Measurements from ENCODE around the gene KCNIP3.
A peak's percentile ranks its signal among the peaks of the same experiment; 100 is the strongest.

Gene KCNIP3

DNA sequence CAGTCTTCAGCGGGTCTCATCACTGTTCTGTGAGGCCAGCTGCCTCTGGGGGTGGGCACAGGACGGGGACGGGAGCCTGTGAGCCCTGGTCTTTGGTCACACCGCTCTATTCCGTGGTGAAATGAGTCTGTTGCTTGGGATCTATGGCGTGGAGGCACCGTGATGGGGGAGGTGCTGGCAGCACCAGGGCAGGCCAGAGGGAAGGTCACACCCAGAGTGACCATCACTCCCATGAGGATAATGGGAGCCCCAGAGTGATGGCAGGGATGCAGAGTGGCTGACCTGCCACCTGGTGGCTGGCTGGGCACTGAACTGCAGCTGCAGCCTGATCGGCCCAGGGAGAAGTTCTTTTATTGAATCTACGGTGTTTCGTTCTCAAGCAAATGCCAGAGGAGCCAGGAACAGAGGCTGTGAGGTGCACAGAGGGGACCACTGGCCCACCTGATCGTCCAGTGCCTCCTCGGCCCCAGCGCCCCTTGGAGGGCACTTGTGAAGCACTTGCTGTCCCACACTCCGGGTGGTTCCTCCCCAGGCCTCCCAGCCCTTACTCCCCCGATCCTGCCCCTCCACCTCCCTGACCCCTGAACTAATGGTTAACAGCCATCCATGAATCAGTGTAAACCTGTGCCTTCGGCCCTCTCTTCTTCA lies 17.9 kb downstream of the KCNIP3 start:
- peak; percentile 20 for DNase-seq

DNA sequence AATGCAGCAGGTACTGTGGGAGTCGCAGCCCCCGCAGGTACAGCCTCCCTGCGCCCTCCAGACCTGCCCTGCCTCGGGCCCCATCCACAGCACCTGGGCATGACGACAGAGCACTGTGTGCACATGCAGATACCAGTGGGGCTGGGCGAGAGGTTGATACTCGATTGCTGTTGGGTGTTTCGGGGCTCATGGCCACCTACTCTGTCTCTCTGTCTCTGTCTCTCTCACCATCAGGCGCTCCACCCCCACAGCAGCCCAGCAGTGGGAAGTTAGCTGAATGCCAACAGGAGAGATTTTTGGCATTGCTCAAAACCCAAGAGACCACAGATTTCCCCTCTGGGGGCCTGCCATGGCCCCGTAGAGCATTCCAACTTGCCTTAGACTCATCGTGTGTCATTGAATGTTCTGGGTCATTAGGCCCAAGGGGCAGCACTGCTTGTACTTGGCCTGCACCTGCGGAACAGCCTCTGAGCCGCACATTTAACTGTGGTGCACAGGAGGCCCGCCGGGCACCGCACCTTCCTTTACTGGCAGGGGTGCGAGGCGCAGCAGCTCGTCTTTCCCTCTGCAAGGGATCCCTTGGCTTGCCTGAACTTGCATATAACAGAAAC lies 18.8 kb downstream of the KCNIP3 start:
- DNase-seq: no peak

DNA sequence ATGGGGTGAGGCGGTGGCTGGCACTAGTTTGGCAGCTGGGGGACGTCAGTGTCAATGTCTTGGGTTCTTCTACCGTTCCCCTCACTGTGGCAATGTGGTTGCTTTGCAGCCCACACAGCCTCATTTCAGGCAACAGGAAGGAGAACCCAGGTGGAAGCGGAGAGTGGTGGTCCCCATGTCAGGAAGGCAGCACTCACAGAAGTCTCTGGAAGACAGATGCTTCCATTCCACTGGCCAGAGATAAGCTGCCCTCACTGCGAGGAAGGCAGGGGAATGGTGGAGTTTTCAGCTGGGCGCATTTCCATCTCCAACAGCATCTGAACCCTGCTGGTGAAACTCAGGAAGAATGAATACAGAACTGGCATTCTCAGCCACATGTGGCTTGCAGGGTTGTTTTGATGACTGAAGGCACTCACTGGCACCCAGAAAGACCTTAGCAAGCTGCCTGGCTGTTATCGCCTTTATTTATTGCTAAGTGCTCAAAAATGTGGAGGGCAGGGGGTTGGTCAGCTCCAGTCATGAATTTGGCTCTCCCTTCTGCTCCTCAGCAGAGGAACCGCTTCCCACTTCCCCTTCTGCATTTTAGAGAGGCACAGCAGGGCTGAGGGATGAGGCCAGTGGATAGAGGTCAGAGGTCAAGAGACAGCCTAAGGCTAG lies 19.4 kb downstream of the KCNIP3 start:
- no peak for DNase-seq

DNA sequence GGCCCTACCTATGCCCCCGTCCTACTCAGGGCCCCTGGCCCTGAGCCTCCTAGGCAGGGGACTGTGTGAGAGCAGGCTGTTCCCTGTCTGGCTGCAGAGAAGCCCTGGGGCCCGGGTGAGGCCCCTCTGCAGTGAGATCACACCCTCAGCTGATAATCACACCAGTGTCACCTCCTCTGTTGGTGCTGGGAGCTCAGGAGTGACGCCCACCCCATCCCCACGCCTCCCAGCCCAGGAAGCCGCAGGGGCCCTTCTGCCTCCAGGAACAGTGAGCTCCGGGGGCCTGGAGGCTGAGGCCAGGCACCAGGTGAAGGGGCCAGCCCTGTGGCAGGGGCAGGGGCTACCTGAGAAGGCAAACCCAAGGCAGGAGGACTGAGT lies 20.0 kb downstream of the KCNIP3 start:
- no peak for DNase-seq

DNA sequence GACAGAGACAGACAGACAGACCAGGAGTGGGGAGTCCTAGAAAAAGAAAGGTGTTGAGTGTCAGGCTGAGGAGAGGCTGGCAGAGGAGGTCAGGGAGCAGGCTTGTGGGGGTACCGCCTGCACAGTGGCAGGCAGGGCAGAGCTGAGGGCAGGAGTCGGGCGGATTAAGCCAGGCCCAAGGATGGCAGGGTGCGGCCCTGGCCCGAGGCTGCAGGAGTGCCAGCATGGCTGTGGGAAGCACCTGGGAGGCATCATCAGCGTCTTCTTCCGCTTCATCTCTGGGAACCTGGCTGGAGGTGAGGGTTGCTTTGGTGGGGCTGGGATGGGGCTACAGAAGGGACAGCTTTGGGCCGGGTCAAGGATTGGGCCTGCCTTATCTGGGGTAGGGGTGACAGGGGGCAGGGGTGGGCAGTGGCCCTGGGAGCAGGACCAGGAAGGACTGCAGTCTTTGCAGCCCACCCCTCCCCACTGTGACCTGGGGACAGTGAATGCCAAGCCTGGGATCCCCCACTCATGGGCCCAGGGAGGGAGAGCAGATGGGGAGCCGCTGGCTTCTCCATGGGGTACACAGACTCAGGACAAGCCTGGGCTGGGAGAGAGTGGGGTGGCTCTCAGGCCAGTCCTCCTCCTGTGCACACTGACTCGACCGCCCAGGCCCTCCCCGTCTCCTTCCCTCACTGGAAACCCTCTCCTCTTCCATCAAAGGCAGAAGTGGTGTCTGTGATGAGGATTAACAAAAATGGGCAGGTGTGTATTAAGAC lies 20.7 kb downstream of the KCNIP3 start:
- no peak for DNase-seq

DNA sequence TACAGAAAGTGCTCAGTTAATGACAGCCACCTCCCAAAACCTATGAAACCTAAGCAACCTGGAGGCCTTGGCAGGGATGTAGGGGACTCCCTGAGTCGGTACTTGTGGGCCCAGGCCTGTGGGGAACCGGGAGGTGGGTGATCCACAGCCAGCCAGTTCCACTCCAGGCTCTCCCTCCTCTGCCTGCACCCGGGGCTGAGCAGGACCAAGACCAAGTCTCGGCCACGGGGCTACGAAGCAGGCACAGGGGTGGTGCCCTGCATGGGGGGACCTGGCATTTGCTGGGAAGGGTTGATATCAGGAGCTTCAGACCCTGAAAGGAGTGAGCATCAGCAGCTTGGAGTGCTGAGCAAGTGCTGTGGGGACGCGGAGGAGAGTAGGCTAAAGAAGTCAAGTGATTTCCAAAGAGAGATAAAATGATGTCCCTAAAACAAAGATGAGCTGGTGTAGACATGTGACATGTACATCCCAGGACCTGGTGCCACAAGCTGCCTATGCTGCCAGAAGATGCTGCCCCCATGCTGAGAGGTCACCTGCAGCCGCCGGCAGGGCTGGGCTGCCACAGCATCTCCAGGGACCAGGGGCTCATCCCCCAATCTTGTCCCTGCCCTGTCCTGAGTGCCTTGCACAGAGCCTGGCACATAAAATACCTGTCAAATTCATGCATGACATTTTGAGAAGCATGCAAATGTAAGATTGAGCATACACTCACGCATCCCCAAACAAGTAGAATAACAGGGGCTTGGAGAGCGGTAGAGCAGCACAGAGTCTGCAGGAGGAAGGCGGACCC lies 21.5 kb downstream of the KCNIP3 start:
- no peak for DNase-seq

DNA sequence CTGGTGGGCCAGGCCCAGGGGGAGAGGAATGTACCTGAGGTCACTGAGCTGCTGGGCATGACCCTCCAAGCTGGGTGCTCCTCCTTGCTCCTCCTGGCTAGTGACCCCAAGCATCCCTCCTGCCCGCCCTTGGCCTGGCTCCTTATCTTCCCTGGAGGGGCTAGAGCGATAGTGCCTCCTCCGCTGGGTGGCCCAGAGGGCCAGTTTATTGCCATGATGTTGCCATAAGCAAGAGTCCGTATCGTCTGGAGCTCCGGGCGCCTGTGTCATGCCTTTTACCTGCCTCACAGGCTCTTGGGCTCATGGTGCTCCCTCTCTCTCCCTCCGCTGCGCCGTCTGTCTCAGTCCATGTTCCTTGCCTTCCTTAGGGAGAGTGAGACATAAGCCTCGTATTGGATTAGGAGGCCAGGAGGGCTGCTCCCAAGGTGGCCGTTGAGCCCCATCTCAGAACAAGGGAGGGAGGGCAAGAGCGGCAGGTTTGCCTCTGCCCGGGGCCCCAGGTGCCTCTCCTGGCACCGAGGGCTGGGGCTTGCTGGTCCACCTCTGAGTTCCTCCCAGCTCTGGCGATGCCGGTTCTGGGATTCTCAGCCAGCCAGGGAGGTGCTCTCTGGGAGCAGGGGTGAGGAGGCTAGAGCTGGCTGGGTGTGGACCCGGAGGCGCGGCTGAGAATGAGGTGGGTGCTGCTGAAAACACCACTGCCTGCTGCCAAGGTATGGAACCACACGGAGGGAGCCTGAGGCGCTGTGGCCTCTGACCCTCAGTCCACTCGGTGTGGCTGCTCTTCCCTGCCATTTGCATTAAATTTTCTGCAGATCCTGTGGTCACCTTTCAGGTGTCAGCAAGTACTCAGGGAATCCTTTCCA lies 22.6 kb downstream of the KCNIP3 start:
- no peak for DNase-seq

DNA sequence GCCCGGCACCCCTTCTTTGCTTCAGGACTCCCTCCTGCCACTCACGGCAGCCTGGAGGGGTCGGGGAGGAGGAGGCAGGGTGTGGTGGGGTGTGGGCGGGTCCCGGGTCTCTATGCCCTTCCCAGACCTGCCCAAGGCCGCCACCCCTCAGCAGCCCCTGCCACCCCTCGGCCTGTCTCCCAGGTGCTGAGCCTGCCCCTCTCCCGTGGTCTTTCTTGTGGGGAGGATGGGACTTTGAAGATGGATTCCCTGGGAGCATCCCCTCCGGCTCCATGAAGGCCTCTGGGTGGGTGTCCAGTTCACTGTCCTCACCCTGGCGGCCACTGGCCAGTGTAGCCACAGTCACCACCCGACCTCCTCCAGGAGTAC lies 23.2 kb downstream of the KCNIP3 start:
- no peak for DNase-seq

DNA sequence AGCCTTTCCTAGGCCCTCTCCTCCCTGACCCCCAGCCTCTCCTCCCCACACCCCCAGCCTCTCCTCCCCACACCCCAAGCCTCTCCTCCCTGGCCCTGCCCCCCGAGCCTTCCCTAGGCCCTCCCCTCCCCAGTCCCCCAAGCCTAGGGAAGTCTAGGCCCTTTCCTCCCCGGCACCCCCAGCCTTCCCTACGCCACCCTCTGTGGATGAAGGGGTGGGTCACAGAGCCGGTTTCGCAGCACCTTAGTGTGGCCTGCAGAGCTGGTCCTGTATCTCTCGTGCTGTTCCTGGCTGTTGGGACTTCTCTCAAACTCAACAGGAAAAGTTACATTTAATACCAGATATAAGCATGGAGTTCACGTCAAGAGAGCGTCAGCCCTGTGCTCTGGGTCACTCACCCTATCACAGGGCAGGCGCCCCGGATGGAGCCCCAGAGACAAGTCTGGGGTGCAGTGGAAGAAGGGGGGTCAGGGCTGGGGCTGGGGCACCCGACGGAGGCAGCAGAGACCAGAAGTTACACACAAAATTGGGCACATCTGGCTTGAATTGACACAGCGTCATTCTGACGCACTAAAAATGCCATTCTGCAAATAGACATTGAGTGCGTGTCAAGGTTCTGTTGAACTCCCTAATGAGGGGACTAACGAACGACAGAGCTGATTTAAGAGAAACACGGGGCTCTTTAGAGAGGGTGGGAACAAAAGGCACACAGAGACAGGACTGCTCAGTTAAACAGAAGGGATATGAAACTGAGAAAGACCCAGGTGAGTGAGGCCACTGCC lies 24.0 kb downstream of the KCNIP3 start:
- DNase-seq: no peak

DNA sequence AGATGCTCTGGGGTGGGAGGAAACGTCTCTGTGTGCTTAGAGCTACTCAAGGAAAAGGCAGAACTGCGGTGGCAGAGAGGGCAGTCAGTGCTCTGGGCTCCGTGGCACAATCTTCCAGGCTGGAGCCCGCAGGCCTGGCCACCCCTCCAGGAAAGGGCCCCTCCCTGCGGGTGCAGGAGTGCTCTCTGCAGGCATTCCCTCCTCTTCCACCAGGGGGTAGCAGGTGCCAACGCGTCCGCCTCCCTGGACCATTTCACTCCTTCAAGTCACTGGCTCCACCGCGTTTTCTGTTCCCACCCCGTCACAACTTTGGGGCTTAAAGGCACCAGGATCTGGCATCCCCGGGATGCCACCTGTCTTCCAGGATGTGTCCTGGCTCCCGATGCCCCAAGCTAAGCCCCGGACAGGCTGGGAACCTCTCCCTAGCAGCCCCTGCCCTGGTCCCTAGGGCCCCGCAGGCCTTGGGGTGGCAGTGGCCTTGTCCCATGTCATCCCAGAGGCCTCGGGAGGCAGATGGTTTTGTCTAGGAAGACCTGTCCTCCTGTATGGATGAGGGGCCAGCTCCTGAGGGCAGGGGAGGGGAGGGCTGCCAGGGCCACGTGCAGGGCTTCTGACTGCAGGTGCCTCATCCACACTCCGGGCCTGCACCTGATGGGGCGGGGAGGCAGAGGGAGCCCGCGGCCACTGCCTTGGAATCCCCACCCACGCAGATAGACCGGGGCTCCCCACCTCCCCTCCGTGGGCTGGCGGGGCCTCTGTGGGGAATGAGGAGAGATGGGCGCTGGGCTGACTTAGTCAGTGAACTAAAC lies 26.4 kb downstream of the KCNIP3 start:
- no peak for DNase-seq

DNA sequence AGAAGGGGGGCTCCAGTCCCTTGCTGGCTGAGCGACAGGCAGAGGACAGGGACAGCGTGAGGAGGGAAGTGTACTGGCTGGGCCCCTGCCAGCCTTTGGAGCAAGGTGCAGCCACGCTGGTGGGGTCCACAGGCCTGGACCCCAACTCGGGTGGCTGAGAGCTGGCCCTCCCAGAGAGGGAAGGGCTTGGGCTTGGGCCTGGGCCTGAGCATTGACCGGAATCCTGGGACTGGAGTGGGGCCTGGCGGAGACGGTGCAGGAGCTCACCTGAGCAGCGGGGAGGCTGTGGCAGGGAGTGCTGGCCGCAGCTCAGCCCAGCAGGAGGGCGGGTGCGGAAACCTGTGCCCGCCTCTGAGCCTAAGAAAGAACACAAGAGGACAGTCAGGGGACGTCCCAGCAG lies 27.9 kb downstream of the KCNIP3 start:
- DNase-seq: no peak

DNA sequence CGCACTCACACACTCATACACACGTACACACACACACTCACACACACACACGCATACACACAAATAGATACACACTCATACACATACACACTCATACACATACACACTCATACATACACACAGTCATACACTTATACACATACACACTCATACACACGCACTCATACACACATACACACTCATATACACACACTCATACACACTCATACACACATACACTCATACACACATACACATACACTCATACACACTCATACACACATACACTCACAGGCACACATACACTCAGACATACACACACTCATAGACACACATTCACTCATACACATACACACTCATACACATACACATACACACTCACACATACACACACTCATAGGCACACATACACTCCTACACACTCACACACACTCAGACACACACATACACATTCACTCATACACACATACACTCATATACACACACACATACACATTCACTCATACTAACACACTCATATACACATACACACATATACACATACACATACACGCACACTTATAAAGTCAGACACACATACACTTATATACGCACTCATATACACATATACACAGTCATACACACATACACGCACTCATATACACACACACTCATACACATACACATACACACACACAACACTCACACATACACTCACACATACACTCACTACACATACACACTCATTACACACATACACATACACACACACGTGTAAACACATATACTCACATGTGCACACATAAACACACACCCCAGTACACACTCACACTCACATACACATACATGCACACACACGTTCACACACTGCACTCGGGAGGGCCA lies 28.7 kb downstream of the KCNIP3 start:
- no peak for DNase-seq

DNA sequence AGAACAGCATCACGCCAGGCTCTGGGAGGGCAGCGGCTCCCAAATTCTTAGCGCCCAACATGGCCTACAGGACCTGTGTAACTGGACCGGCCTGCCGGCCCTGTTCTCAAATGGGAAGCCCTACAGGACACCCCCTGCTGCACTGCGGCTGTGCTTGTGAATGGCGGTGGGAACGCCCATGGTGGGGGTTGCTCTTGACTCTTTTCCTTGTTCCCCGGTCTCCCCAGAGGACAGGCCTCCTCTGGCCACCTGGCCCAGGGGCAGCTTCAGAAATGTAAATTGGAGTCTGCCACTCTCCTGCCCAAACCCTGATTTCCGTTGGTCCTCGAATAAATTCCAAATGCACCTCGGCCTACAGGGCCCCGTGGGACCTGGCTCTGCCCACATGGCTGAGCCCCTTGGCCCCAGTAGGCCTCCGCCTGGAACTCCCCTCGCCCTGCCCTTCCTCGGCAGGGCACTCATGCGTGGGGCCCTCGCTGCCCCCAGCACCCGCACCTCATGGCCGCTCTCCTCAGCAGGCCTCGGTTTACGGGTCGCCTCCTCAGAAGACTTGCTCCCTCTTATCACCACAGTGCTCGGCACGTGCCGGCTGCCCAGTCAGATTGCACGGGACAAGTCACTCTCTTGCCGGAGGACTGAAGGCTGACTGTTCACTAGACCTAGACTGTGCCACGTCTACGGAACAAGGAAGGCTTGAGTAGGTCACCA lies 29.4 kb downstream of the KCNIP3 start:
- DNase-seq: no peak

DNA sequence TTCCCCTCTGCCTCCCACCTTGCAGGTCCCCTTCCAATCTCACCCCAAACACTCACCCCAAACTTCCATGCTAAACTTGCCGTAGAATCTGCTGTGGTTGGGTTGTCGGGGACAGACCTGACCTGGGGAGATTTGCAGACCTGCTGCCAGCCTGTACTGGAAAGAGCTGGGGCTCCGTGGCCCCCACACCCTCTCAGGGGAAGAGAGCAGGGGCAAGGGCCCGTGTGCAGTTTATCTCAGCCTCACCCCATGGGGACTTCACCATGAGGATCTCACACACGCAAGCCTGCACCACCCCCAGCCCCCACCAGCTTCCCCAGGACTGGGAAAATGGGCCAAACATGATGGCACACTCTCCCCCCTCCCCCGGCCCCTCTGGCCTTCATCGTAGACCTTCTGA lies 30.7 kb downstream of the KCNIP3 start:
- DNase-seq: no peak

DNA sequence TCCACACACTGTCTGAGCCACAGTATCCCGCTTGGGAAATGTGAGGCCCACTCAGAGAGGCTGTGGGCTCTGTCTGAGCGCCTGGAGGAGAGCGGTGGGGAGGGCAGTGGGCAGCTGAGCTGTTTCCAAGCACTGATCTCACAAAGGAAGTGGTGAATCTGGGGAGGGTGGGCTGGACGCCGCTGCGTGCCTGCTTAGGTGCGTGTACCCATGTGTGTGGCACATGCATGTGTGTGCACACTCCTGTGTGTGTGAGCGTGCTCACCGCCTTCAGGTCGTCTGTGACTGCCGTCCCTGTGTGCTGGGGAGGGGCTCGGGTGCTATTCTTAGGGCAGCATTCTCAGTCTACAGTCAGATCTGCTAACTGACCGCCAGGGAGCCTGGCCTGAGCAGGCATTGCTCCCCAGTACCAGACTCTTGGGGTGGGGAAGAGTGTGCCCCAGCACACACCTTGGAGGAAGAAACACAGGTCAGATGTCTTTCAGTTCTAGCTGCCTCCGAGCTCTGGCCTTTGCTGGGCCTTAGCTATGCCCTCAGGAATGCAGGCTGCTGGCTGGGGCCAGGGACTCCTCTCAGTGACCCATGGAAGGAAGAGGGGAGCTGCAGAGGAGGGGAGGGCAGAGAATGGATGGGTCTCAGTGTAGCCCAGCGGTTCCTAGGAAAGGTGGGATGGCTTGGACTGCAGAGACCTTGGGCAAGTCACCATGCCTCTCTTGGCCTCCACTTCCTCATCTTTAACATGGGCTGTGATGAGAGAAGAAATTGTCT lies 31.4 kb downstream of the KCNIP3 start:
- DNase-seq: no peak

DNA sequence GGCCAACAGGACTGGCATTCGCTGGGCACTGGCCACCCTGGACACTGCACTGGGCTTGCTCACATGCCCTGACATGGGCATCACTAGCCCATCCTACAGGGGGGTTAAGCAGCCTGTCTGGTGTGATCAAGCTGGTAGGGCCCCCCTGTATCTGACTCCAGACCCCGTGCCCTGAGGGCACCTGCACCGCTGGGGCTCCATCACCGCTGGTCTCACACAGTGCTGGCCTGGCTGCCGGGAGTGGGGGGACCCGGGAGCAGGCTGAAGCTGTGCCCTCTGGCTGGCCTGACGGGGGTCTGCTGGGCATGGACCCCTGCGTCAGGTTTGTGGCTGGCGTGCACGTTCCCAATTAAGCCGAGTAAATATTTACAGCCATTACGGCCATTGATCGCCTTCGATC lies 32.3 kb downstream of the KCNIP3 start:
- no peak for DNase-seq

DNA sequence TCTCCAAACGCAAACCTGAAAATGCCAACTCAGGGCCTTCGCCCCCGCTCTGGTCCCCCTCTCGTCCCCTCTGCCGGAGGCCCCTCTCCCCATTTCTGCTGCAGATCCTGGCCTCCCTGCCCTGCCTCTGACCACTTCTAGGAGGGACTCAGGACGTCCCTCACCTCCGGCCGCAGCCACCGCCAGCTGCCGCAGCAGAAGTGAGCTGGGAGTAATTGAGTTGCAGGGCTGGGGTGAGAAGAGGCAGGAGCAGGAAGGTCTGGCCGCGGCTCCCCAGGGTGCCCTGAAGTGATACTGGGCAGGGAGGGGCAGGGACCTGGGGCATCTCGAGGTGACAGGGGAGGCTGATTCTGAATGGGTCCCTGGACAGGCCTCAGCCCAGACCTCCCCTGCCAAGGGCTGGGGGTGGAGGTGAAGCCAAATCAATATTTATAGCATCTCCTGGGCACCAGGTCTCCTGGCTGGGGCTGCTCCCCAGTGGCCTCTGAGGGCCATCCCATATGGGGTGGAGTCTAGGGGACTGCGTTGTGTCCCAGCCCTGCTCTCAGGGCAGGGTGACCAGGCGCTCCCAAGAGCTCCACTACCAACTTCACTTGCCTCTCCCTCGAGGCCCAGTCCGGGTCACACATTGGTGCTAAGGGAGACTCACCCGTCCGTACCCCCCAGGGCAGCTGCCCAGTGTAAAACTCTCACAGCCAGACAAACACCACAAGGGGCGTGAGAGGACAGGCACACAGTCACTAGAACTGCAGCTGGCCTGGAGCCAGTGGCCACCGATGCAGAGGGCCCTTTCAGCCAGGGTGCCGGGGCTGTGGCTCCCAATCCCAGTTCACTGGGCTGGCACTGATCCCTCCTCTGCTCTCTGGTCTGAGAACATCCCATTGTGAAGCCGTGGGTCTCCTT lies 33.0 kb downstream of the KCNIP3 start:
- peak; percentile 37 for DNase-seq
